Liver (tissue), 9 donors: Measurements from ENCODE around the gene SHLD1. TPM values are rescaled to one million over a fixed set of nuclear protein-coding genes. Genes with fewer than 3 reads are reported as not detected.

Experiments
- DNase-seq: peaks from one replicate; pipeline ENCODE4 v3.0.0-alpha.2; 2017; ENCODE audit warnings: low spot score
- H3K27ac ChIP-seq, 2 donors: one replicate each; pipeline ENCODE4 v1.7.0; 2013; ENCODE audit warnings: inconsistent platforms in 2 of 2, low read length in 2 of 2, control low read depth in 1 of 2, low read depth in 1 of 2, mild to moderate bottlenecking in 1 of 2
- H3K27me3 ChIP-seq, 4 donors: one replicate each; pipeline versions ENCODE4 v1.6.1 to v1.7.0; 2013; ENCODE audit warnings: low read length in 3 of 4, inconsistent platforms in 1 of 4, mild to moderate bottlenecking in 1 of 4, moderate library complexity in 1 of 4; ENCODE audit not compliant: control insufficient read depth in 4 of 4, insufficient read depth in 4 of 4
- H3K36me3 ChIP-seq, 4 donors: one replicate each; pipeline versions ENCODE4 v1.6.1 to v1.7.0; 2013; ENCODE audit warnings: low read length in 3 of 4, mild to moderate bottlenecking in 3 of 4, low read depth in 1 of 4, moderate library complexity in 1 of 4; ENCODE audit not compliant: control insufficient read depth in 4 of 4, insufficient read depth in 3 of 4
- H3K4me1 ChIP-seq, 4 donors: one replicate each; pipeline versions ENCODE4 v1.6.1 to v1.7.0; 2013; ENCODE audit warnings: low read length in 3 of 4, mild to moderate bottlenecking in 3 of 4, moderate library complexity in 1 of 4; ENCODE audit not compliant: control insufficient read depth in 4 of 4, insufficient read depth in 4 of 4
- H3K4me3 ChIP-seq, 3 donors: one replicate each; pipeline versions ENCODE4 v1.6.1 to v1.7.0; 2013; ENCODE audit warnings: low read length in 3 of 3, control low read depth in 1 of 3, low read depth in 1 of 3, mild to moderate bottlenecking in 1 of 3
- H3K9ac ChIP-seq, 2 donors: one replicate each; pipeline ENCODE4 v1.7.0; 2013; ENCODE audit warnings: low read length in 2 of 2, mild to moderate bottlenecking in 2 of 2, moderate library complexity in 2 of 2, control low read depth in 1 of 2, low read depth in 1 of 2
- H3K9me3 ChIP-seq, 4 donors: one replicate each; pipeline versions ENCODE4 v1.6.1 to v1.7.0; 2013; ENCODE audit warnings: low read length in 3 of 4; ENCODE audit not compliant: control insufficient read depth in 4 of 4
- EGR1 ChIP-seq, 2 donors: IDR thresholded peaks; 2 replicates each; pipeline ENCODE4 v1.6.1; 2016 to 2018; ENCODE audit warnings: antibody characterized with exemption in 2 of 2, low read depth in 2 of 2
- FOXA1 ChIP-seq: IDR thresholded peaks from 2 replicates; pipeline ENCODE4 v1.6.1; 2016; ENCODE audit warnings: antibody characterized with exemption
- FOXA2 ChIP-seq: IDR thresholded peaks from 2 replicates; pipeline ENCODE4 v1.6.1; 2016; ENCODE audit warnings: antibody characterized with exemption
- GABPA ChIP-seq, 2 donors: IDR thresholded peaks in 1 of 2; conservative IDR thresholded peaks in 1 of 2; 2 replicates each; pipeline ENCODE4 v1.6.1; 2016; ENCODE audit warnings: antibody characterized with exemption in 2 of 2, mild to moderate bottlenecking in 1 of 2, moderate library complexity in 1 of 2
- HNF4A ChIP-seq, 2 donors: conservative IDR thresholded peaks; 2 replicates each; pipeline ENCODE4 v1.6.1; 2016; ENCODE audit warnings: antibody characterized with exemption in 2 of 2, mild to moderate bottlenecking in 2 of 2
- HNF4G ChIP-seq: IDR thresholded peaks from 2 replicates; pipeline ENCODE4 v1.6.1; 2016; ENCODE audit warnings: antibody characterized with exemption
- JUND ChIP-seq, 2 donors: IDR thresholded peaks; 2 replicates each; pipeline ENCODE4 v1.6.1; 2016; ENCODE audit warnings: antibody characterized with exemption in 2 of 2
- NR2F2 ChIP-seq: IDR thresholded peaks from 2 replicates; pipeline ENCODE4 v1.6.1; 2016; ENCODE audit warnings: antibody characterized with exemption
- RAD21 ChIP-seq, 2 donors: IDR thresholded peaks; 2 replicates each; pipeline ENCODE4 v1.6.1; 2016; ENCODE audit warnings: antibody characterized with exemption in 2 of 2, mild to moderate bottlenecking in 2 of 2
- RXRA ChIP-seq, 2 donors: IDR thresholded peaks; 2 replicates each; pipeline ENCODE4 v1.6.1; 2017 to 2018; ENCODE audit warnings: antibody characterized with exemption in 2 of 2, mild to moderate bottlenecking in 1 of 2
- SP1 ChIP-seq: IDR thresholded peaks from 2 replicates; pipeline ENCODE4 v1.6.1; 2018; ENCODE audit warnings: antibody characterized with exemption, mild to moderate bottlenecking
- TAF1 ChIP-seq: conservative IDR thresholded peaks from 2 replicates; pipeline ENCODE4 v1.6.1; 2016; ENCODE audit warnings: antibody characterized with exemption, mild to moderate bottlenecking
- YY1 ChIP-seq: IDR thresholded peaks from 2 replicates; pipeline ENCODE4 v1.6.1; 2016; ENCODE audit warnings: antibody characterized with exemption, mild to moderate bottlenecking
- WGBS: extraction: QIAGEN DNeasy Blood & Tissue Kit; methylation state at CpG from one replicate; pipeline ENCODE4 v1.1.7; 2013; 5-methylcytosine and 5-hydroxymethylcytosine counted together
- polyA plus RNA-seq, 2 donors: library from polyadenylated mRNA; stranded (reverse) in 1 of 2; unstranded in 1 of 2; fragments of 200-250 nt in 1 of 2; fragments of >200 nt in 1 of 2; fragmentation: Nextera tagmentation in 1 of 2; extraction: Ambion mirVana in 1 of 2; gene quantifications; one replicate each; pipeline versions ENCODE4 v1.2.1 to v1.2.3, GENCODE V29; 2013 to 2015
- total RNA-seq, 2 donors: library from RNA; depleted of rRNA; stranded (reverse); fragments of >200 nt; gene quantifications; one replicate each; pipeline ENCODE4 v1.2.3, GENCODE V29; 2014
- TF ChIP-seq, protein P1 (sequence below): IDR thresholded peaks from 2 replicates; pipeline ENCODE4 v1.6.1; 2016; ENCODE audit warnings: antibody characterized with exemption
- TF ChIP-seq, protein P2 (sequence below): IDR thresholded peaks from 2 replicates; pipeline ENCODE4 v1.6.1; 2016; ENCODE audit warnings: antibody characterized with exemption
- TF ChIP-seq, protein P3 (sequence below): fragments of 150-350 bp; IDR thresholded peaks from 2 replicates; pipeline ENCODE4 v1.5.1; 2017; ENCODE audit warnings: improper control_type of control experiment, low read depth, low read length; ENCODE audit not compliant: missing input control
- TF ChIP-seq, protein P4 (sequence below): IDR thresholded peaks from 2 replicates; pipeline ENCODE4 v1.6.1; 2016; ENCODE audit warnings: antibody characterized with exemption, mild to moderate bottlenecking
- donor health status: healthy.
- donor health status: healthy.
- donor health status: healthy.
- donor health status: healthy.
- donor health status: healthy.

The SHLD1 gene
- total and polyA plus RNA-seq, 4 donors, result 0.92 to 5.0 (median 2.0) TPM

DNA sequence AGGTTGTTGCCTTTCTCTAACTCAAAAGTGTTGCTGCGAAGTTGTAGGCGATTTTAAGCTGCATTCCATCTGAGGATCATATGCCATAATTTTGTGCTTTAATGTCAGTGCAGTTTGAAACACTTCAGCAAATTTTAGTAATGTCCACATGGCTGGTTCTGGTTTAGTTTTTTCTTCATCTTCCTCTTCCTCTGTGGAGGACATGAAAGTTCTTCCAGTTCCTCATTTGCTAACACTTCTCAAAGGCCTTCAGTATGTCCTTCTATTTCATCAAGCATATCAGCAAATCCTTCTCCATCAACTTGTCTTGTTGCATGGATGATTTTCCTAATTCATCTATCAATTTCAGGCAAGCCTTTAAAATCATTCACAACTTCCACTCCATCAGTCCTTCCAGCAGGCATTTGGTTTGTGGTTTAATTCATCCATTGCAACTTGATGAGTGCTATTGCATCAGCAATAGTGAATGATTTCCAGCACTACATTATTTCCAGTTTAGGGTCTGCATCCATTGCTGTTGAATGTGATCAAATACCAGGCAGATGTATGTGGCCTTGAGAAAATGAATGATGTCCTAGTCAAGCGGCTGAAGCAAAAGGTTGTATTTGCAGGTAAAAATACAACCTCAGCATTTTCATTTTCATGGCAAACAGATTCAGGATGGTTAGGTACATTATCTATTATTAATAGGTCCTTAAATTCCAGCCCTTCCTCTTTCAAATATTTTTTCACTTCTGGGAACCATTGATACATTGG lies 20.2 kb downstream of the SHLD1 start:
- H3K4me3 ChIP-seq, result no peak overlapping the region
- TF ChIP-seq EGR1 (IDR thresholded peaks at IDR 0.05; ENCODE audit: low read depth in 2 of 2), result no peak
- TF ChIP-seq NR2F2, result no peak
- TF ChIP-seq, protein P1, sequence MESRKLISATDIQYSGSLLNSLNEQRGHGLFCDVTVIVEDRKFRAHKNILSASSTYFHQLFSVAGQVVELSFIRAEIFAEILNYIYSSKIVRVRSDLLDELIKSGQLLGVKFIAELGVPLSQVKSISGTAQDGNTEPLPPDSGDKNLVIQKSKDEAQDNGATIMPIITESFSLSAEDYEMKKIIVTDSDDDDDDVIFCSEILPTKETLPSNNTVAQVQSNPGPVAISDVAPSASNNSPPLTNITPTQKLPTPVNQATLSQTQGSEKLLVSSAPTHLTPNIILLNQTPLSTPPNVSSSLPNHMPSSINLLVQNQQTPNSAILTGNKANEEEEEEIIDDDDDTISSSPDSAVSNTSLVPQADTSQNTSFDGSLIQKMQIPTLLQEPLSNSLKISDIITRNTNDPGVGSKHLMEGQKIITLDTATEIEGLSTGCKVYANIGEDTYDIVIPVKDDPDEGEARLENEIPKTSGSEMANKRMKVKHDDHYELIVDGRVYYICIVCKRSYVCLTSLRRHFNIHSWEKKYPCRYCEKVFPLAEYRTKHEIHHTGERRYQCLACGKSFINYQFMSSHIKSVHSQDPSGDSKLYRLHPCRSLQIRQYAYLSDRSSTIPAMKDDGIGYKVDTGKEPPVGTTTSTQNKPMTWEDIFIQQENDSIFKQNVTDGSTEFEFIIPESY, result no peak
- TF ChIP-seq RAD21 (IDR thresholded peaks at IDR 0.05), result no peak
- TF ChIP-seq, protein P2, sequence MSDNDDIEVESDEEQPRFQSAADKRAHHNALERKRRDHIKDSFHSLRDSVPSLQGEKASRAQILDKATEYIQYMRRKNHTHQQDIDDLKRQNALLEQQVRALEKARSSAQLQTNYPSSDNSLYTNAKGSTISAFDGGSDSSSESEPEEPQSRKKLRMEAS, result no peak
- no peak for TF ChIP-seq JUND (IDR thresholded peaks at IDR 0.05)
- no peak for TF ChIP-seq FOXA1
- TF ChIP-seq, protein P3, sequence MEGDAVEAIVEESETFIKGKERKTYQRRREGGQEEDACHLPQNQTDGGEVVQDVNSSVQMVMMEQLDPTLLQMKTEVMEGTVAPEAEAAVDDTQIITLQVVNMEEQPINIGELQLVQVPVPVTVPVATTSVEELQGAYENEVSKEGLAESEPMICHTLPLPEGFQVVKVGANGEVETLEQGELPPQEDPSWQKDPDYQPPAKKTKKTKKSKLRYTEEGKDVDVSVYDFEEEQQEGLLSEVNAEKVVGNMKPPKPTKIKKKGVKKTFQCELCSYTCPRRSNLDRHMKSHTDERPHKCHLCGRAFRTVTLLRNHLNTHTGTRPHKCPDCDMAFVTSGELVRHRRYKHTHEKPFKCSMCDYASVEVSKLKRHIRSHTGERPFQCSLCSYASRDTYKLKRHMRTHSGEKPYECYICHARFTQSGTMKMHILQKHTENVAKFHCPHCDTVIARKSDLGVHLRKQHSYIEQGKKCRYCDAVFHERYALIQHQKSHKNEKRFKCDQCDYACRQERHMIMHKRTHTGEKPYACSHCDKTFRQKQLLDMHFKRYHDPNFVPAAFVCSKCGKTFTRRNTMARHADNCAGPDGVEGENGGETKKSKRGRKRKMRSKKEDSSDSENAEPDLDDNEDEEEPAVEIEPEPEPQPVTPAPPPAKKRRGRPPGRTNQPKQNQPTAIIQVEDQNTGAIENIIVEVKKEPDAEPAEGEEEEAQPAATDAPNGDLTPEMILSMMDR, result no peak
- no peak for TF ChIP-seq HNF4A (conservative IDR thresholded peaks at IDR 0.05)
- TF ChIP-seq, protein P4, sequence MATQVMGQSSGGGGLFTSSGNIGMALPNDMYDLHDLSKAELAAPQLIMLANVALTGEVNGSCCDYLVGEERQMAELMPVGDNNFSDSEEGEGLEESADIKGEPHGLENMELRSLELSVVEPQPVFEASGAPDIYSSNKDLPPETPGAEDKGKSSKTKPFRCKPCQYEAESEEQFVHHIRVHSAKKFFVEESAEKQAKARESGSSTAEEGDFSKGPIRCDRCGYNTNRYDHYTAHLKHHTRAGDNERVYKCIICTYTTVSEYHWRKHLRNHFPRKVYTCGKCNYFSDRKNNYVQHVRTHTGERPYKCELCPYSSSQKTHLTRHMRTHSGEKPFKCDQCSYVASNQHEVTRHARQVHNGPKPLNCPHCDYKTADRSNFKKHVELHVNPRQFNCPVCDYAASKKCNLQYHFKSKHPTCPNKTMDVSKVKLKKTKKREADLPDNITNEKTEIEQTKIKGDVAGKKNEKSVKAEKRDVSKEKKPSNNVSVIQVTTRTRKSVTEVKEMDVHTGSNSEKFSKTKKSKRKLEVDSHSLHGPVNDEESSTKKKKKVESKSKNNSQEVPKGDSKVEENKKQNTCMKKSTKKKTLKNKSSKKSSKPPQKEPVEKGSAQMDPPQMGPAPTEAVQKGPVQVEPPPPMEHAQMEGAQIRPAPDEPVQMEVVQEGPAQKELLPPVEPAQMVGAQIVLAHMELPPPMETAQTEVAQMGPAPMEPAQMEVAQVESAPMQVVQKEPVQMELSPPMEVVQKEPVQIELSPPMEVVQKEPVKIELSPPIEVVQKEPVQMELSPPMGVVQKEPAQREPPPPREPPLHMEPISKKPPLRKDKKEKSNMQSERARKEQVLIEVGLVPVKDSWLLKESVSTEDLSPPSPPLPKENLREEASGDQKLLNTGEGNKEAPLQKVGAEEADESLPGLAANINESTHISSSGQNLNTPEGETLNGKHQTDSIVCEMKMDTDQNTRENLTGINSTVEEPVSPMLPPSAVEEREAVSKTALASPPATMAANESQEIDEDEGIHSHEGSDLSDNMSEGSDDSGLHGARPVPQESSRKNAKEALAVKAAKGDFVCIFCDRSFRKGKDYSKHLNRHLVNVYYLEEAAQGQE, result no peak
- no peak for TF ChIP-seq RXRA (IDR thresholded peaks at IDR 0.05)
- TF ChIP-seq HNF4G, result no peak
- TF ChIP-seq YY1, result no peak
- 96% methylated on average over 3 of the region's 3 CpGs for WGBS
- DNase-seq, result no peak
- H3K9ac ChIP-seq, result no peak overlapping the region
- H3K36me3 ChIP-seq, result peaks cover 0 to 4% (median 0%) of the 10 kb centered on the region in 4 donors
- H3K9me3 ChIP-seq, result no peaks in the 10 kb centered on the region
- no peaks in the 10 kb centered on the region for H3K27me3 ChIP-seq
- H3K27ac ChIP-seq, result no peak overlapping the region
- H3K4me1 ChIP-seq, result peaks cover 0 to 7% (median 2%) of the 10 kb centered on the region in 4 donors

DNA sequence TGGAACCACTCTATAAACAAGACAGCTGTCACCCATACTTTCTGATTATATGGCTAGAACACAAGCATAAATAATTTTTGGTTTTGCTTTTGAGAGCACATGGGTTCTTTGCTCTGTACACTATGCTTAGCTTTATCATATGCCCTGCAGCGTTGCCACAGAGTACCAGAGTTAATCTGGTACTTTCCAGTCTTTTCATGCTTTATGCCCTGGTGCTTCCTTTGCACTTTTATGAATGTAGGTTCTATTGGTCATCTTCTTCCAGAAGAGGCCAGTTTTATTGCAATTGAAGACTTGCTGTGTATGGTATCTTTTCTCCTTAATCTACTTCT lies 20.8 kb downstream of the SHLD1 start:
- peaks cover 0 to 5% (median 2%) of the 10 kb centered on the region in 4 donors for H3K4me1 ChIP-seq
- no peak for DNase-seq
- H3K36me3 ChIP-seq, result peaks cover 0 to 4% (median 0%) of the 10 kb centered on the region in 4 donors
- H3K9ac ChIP-seq, result no peak overlapping the region
- H3K27ac ChIP-seq, result no peak overlapping the region
- H3K4me3 ChIP-seq, result no peak overlapping the region
- WGBS, result 95% methylated on average over 1 of the region's 1 CpG
- no peaks in the 10 kb centered on the region for H3K9me3 ChIP-seq
- no peaks in the 10 kb centered on the region for H3K27me3 ChIP-seq
- TF ChIP-seq RXRA (IDR thresholded peaks at IDR 0.05) (no peak), SP1 (no peak), GABPA (IDR thresholded peaks at IDR 0.05 in 1 of 2, conservative IDR thresholded peaks at IDR 0.05 in 1 of 2) (no peak), FOXA2 (no peak), EGR1 (IDR thresholded peaks at IDR 0.05; ENCODE audit: low read depth in 2 of 2) (no peak), HNF4G (no peak), TAF1 (no peak), NR2F2 (no peak), JUND (IDR thresholded peaks at IDR 0.05) (no peak)
- TF ChIP-seq, protein P2, result no peak
- TF ChIP-seq, protein P3, result no peak
- TF ChIP-seq, protein P4, result no peak
